NCI-H146 treated with DMSO at 0.1 percent for 48 hours (cell line): ENCODE results near the gene HNRNPAB.
A peak's percentile ranks its signal among the peaks of the same experiment; 100 is the strongest.

ENCODE experiments used
- DNase-seq: peaks from one replicate; lab custom pipeline; 2025; ENCODE audit not compliant: unreplicated experiment; lab: John Stamatoyannopoulos, UW

Gene HNRNPAB

GRCh38 chr5:178204182-178204934, at the start of gene HNRNPAB:
Gene HNRNPAB (plus strand): TSS chr5:178204533. CDS start chr5:178204838, 305 bp downstream.
- peak; percentile 69 for DNase-seq

GRCh38 chr5:178155065-178155464, 49.3 kb upstream of the HNRNPAB start:
- no peak for DNase-seq

GRCh38 chr5:178160176-178160575, 44.2 kb upstream of the HNRNPAB start:
- DNase-seq: no peak

GRCh38 chr5:178162481-178162880, 41.9 kb upstream of the HNRNPAB start:
- no peak for DNase-seq

GRCh38 chr5:178163772-178164735, 40.3 kb upstream of the HNRNPAB start:
- DNase-seq: peak; percentile 65

GRCh38 chr5:178165581-178165980, 38.8 kb upstream of the HNRNPAB start:
- no peak for DNase-seq

GRCh38 chr5:178170455-178170854, 33.9 kb upstream of the HNRNPAB start:
- DNase-seq: no peak

- no peak for DNase-seq
Measured at GRCh38 chr5:178174456-178174855, 29.9 kb upstream of the HNRNPAB start.

- no peak for DNase-seq
Measured at GRCh38 chr5:178176791-178177190, 27.5 kb upstream of the HNRNPAB start.

GRCh38 chr5:178177569-178177968, 26.8 kb upstream of the HNRNPAB start:
- no peak for DNase-seq

- peak; percentile 9 for DNase-seq
Measured at GRCh38 chr5:178180141-178180863, 24.0 kb upstream of the HNRNPAB start.

- DNase-seq: no peak
Measured at GRCh38 chr5:178182158-178182876, 22.0 kb upstream of the HNRNPAB start.

GRCh38 chr5:178186427-178186826, 17.9 kb upstream of the HNRNPAB start:
- no peak for DNase-seq

GRCh38 chr5:178187014-178187413, 17.3 kb upstream of the HNRNPAB start, which contains the start of gene GMCL2:
Gene GMCL2 (minus strand): TSS chr5:178187371. CDS start chr5:178187299, 72 bp downstream.
- no peak for DNase-seq

GRCh38 chr5:178189433-178189832, 14.9 kb upstream of the HNRNPAB start:
- DNase-seq: no peak

- DNase-seq: no peak
Measured at GRCh38 chr5:178191661-178192060, 12.7 kb upstream of the HNRNPAB start.

GRCh38 chr5:178192244-178192643, 12.1 kb upstream of the HNRNPAB start:
- no peak for DNase-seq

- no peak for DNase-seq
Measured at GRCh38 chr5:178192787-178193186, 11.5 kb upstream of the HNRNPAB start.

GRCh38 chr5:178193251-178193809, 11.0 kb upstream of the HNRNPAB start:
- DNase-seq: no peak

- DNase-seq: no peak
Measured at GRCh38 chr5:178194026-178194425, 10.3 kb upstream of the HNRNPAB start.
